HG03342 (cell line): ENCODE measurements around the gene HRK.
A peak's percentile ranks its signal among the peaks of the same experiment; 100 is the strongest.
"Not testable (repeated sequence)": the region's sequence is repeated elsewhere in the genome, so short reads cannot be mapped to it uniquely, and the experiment has no call there.

Experiments used
- ATAC-seq: cut with Tn5 transposase; IDR thresholded peaks from one replicate; pipeline ENCODE4 v1.9.1; 2021; ENCODE audit warnings: mild to moderate bottlenecking, moderate library complexity; ENCODE audit not compliant: unreplicated experiment

HRK gene

DNA sequence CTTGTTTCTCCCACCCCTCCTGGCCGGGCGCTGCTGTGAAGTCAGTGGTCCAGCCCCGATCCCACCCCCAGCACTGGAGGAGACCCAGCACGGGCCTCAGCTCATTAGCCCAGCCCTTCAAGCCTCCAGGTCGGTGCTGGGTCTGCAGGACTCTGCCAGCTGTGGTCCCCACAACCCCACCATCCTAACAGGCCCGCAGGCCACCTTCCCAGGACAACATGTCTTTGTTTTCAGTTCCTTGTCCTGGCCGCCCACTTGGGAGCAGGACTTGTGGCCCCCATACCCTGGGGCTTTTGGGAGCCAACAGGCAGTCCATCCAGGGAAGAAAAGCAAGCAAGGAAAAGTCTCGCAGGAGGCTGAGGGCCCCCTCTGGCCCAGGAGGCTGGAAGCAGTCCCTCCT is 60.0 kb downstream of the HRK start:
- ATAC-seq: no peak

- ATAC-seq: no peak
Measured at GRCh38 chr12:116820064-116820656, 61.1 kb downstream of the HRK start.

DNA sequence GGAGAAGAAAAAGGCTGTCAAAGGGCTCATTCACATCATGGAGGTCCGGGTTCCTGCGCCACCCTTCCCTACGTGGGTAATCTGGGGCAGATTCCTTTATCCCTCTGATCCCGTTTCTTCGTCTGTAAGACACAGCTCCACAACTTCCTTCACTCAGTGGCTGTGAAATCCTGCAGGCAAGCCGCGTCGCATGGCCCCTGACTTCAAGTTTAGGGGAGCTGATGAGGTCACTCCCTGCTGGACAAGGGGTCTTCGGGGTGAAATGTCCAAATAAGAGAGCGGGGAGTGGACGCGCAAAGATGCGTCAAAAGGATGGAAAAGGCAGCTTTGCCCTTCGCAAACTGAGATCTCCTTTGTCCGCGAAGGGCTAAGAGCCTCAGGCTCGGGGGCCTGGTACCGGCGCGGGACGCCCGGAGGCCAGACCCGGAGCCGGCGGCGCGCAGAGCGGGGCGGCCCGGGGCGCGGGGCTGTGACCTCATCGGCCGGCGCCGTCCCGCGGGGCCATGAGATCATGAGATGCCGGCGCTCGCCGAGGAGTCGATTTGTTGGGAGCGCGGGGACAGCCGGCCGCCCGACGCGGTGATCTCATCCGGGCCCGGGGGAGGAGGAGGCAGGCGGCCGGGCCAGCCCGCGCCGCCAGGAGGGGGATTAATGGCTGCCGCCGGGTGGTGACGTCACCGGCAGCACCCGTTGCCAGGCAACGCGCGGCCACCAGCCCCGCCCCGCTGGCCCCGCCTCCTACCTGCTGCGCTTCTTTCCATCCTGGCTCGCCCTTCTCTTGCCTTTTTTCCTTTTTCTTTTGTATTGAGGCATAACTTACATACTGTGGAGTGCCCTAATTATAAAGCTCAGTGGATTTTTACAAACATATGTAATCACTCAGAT is 62.1 kb downstream of the HRK start:
- peak; percentile 93 for ATAC-seq

DNA sequence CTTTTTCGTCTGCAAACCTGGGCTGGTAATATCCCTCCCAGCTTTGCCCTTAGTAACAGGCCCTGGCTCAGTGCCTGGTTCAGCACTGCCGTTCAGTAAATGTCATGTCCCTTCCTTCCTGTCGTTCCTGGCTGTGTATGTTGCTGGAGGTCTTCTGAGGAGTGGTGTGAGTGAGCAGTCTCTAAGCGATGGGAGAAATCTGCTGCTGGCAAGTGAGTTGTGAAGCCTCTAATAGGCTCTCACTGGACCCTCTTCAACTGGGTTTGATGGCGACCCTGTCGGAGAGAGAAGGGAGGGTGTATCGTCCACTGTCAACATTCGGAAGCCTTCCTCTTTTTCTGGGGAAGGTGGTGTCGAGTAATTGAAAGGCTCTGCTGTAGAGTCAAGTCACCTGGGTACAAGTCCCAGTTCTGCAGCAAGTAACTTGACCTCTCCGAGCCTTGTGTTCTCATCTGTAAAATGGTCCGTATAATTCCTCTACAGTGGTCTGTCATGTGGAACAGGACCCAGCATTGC is 62.8 kb downstream of the HRK start:
- ATAC-seq: no peak

DNA sequence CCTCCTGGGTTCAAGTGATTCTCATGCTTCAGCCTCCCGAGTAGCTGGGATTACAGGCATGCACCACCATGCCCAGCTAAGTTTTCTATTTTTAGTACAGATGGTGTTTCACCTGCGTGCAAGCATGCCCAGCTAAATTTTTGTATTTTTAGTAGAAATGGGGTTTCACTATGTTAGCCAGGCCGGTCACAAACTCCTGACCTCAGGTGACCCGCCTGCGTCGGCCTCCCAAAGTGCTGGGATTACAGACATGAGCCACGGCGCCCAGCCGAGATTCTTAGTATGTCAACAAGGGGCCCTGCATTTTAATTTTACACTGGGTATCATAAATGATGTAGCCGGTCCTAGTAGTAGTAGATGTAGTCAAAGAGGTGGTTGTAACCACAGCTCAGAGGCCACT is 66.5 kb downstream of the HRK start:
- not testable (repeated sequence) for ATAC-seq

- ATAC-seq: no peak
Measured at GRCh38 chr12:116813271-116814041, 67.8 kb downstream of the HRK start.

DNA sequence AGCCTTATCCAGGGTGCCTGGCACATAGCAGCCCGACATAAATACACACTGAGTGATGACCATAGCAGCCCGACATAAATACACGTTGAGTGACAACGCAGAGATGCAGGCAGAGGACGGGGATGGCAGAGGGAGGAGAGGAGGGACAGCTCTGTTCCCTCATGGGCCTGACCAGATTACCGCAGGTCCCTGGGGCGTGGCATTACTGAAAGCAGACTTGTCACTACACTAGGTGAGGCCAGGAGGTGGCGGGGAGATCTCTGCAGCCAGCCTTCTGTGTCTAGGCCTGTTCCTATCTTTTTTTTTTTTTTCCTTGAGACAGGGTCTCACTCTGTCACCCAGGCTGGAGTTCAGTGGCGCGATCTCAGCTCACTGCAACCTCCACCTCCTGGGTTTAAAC is 69.0 kb downstream of the HRK start:
- ATAC-seq: no peak

DNA sequence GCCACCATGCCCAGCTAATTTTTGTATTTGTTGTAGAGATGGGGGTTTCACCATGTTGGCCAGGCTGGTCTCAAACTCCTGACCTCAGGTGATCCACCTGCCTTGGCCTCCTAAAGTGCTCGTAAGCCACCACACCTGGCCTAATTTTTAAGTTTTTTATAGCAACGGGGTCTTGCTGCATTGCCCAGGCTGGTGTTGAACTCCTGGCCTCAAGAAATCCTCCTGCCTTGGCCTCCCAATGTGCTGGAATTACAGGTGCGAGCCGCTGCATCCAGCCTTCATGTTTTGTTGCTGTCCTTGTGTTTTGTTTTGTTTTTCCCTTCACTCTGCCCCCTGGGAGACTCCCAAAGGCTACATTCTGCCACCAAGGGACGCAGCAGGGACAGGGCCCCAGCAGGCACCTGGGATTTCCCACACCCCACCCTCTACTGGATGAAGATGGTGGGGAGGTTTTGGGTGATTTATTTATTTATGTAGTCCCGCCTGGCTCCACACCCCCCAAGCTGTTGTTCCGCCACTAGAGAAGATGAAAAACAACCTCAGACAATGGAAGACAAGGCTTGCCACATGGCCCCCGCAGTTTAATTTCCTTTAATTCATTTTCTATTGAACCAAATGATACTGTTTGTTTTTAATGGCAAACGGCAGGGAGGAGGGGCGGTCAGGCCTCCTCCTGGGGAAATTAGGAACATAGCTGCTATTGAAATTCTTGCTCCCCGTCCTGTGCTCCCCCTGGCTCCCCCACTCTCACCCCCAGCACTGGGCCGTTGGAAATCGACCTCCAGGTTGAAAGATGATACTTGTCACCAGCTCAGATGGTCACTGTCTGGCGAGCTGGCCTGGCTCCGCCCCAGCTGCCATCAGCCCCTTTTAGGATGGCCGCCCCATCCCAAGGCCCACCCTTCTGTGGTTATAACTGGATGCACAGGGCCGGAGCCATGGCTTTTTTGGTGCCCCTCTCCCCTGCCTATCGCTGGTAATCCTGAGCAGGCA is 72.8 kb downstream of the HRK start:
- ATAC-seq: no peak

GRCh38 chr12:116807546-116807945 is 73.7 kb downstream of the HRK start:
- ATAC-seq: no peak

DNA sequence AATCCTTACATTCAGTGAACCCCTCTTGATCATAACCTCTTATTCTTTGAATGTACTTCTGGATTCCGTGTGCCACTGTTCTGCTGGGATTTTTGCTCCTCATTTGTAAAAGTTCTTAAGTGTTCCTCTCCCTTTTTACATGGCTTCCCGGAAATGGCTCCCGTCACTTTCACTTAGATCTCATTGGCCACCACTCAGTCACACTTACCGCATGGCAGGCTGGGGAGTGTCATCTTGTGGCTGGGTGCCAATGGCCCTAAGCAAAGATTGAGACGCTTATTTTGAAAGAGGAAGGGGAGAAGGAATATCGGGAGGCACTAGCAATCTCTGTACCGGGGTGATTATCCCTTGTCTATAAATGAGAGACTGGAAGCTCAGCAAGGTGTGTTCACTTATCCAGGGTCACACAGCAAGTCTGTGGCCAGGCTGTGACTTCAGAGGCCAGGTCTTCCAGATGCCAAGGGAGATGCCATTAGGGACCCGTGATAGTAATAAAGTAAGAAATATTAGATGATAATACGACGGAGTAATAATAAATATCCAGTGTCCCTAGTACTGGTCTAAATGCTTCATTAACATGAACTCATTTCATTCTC is 74.3 kb downstream of the HRK start:
- ATAC-seq: no peak
